ENCODE data around the gene GALNT18.

The GALNT18 gene

GRCh38 chr11:11401960-11402535 lies 219.8 kb downstream of the GALNT18 start:
- no peak for DNase-seq

- no peak for DNase-seq
Observed at GRCh38 chr11:11400635-11401232, 221.1 kb downstream of the GALNT18 start.

- no peak for DNase-seq
Observed at GRCh38 chr11:11400121-11400520, 221.7 kb downstream of the GALNT18 start.

- no peak for DNase-seq
Observed at GRCh38 chr11:11397781-11398180, 224.0 kb downstream of the GALNT18 start.

GRCh38 chr11:11397036-11397415 lies 224.8 kb downstream of the GALNT18 start:
- DNase-seq, result no peak

- DNase-seq, result no peak
Observed at GRCh38 chr11:11396301-11397035, 225.3 kb downstream of the GALNT18 start.

DNA sequence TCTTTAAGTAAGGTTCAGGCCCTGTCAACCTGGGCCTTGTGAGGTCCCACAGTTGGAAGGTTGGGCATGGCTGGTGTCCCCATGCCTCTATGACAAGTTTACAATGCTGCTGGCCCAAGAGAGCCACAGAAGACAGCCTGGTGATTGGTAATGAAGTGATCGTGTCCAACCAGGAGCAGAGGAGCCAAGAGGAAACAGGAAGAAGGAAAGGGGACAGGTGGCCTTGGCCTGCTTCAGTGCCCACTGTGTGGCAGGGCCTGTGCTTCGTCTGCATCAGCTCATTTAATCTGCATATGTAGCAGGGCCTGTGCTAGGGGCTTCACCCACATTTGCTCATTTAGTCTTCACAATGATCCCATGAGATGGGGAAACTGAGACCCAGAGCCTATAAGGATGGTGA lies 226.7 kb downstream of the GALNT18 start:
- no peak for DNase-seq

- no peak for DNase-seq
Observed at GRCh38 chr11:11394241-11394640, 227.6 kb downstream of the GALNT18 start.

- DNase-seq, result no peak
Observed at GRCh38 chr11:11391796-11392463, 229.9 kb downstream of the GALNT18 start.

DNA sequence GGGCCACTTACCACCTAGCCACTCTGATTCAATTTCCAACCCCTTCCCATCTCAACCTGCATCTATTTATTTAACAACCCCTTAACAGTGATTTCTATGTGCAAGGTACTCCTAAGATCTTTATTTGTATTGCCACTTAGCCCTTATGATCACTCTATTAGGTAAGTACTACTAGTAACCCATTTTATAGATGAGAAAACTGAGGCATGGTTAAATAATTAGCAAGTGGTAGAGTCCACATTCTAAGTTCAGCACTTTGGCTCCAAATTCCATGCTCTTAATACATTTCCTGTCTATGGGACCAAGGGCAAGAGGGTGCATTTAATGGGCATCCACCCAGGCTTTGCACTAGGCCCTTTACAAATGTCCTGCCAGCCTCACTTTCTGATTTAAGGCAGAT lies 230.6 kb downstream of the GALNT18 start:
- DNase-seq, result no peak

DNA sequence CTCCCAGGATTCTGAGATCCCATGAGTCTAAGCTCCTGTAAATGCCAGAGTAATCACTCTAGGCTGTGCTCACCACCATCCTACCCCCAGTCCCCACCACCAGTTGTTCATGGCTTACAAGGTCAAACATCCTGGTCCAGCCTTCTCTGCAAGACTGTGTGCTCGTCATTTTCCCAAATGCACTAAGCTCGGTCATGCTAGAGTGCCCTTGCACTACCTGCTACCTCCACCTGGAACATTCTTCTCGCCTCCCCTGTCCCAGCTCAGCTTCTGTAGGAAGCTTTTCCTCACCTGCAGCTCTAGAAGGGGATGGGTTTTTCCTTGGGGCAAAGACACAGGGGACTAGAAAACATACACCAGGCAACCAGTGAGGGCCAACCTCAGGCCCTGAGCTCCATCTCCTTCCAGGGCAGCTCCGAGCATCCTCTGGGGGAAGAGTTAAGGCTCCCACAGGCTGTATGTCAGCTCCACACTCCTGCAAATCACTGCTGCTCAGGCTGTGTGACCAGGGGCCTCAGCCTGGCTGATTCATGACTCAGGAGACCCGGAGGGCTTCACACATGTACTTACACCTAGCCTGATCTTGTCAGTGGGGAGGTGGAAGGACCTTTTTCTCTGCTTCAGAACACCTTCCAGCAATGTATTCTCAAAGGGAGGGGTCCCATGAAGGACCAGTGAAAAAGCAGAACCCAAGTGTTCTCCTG lies 231.6 kb downstream of the GALNT18 start:
- no peak for DNase-seq

DNA sequence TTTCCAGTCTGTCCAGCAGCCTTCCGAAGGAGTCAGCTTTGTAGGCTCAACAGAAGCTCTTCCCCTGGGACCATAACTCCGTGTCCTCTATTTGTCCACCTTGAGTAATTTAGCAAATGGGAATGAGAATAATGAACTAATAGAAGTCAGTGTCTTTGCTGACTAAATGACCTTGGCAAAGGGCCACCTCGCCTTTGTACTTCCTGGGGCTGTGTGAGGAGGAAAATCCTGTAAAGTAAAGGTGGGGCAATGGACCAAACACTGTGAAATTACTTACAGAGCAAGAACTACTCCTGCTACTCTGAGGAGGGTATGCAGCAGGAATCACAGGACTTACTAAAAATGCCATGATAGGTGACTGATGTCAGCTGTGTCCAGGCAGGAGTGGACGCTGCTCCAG lies 232.6 kb downstream of the GALNT18 start:
- DNase-seq, result no peak

DNA sequence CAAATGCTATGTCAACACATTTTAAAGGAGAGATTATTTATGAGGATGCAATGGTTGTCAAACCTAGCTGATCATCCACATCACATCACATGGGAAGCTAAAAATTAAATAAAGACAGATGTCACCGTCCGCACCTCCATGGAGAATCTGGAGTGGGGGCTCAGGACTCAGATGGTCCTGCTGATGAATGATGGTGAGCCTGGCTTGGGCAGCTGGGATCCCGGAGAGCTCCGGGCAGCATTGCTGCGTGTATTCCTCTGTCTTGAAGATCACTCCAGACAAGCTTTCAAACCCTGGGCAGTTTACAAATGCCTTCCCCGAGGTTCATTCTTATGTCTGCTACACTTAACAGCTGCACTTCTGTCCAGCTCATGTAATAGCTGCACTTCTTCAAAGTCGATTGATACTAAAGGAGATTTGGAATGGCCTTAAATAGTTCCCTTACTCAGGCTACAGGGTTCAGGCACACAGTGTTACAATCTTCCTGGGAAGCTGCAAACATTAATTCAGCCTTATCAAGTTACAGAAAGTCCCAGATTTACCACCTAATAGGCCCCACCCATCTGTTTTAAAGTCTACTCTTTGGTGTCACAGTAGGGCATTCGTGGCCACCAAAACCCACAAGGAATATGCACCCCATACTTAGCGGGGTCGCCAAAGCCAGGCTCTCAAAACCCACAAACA lies 234.0 kb downstream of the GALNT18 start:
- no peak for DNase-seq

GRCh38 chr11:11387207-11387606 lies 234.6 kb downstream of the GALNT18 start:
- DNase-seq, result no peak

DNA sequence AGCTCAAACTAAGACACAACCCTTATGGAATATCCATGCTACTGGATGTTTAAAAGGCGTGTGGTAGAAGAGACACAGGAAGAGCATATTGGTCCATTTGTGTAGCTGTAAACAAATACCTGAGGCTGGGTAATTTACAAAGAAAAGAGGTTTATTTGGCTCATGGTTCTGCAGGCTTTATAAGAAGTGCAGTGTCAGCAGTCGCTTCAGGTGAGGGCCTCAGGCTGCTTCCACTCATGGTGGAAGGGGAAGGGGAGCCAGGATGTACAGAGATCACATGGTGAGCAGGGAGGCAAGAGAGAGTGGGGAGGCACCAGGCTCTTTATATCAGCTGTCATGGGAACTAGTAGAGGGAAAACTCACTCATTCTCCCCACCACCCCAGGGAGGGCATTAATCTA lies 237.0 kb downstream of the GALNT18 start:
- DNase-seq, result no peak

DNA sequence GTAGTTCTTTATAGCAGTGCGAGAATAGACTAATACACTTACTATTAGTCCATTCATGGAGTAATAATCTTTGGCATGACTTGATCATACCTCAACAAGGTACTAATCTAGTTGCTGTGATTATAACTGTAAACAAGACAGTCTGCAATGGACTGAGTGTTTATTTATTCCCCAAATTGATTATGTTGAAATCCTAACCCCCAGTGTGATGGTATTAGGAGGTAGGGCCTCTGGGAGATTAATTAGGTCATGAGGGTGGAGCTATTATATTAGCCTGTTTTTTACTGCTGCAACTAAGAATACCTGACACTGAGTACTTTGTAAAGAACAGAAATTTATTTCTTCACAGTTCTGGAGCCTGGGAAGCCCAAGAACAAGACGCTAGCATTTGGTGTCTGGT lies 237.8 kb downstream of the GALNT18 start:
- DNase-seq, result no peak

- DNase-seq, result no peak
Observed at GRCh38 chr11:11382858-11383532, 238.8 kb downstream of the GALNT18 start.

- DNase-seq, result no peak
Observed at GRCh38 chr11:11381471-11382105, 240.2 kb downstream of the GALNT18 start.

- DNase-seq, result no peak
Observed at GRCh38 chr11:11380883-11381282, 240.9 kb downstream of the GALNT18 start.

GRCh38 chr11:11380340-11380739 lies 241.5 kb downstream of the GALNT18 start:
- no peak for DNase-seq

DNA sequence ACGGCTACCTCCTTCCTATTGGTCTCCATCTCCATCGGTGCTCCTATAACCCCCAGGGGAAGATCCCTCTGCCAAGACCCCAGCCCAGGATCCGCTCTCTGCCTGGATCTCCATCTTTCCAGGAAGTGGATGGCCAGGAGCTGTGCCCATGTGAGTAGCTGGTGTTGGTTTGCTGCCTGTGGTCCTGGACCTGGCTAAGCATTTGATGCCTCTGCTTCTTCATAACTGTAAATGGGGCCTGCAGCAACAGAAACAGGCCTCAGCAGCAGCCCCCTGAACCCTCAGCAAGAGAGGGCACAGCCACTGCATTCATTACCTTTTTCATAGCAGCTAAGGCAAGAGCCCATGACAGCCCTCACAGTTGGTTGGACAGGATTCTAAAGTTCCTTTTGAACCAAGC lies 242.1 kb downstream of the GALNT18 start:
- DNase-seq, result no peak
